ENCODE measurements around the gene ELP2.

The ELP2 gene

DNA sequence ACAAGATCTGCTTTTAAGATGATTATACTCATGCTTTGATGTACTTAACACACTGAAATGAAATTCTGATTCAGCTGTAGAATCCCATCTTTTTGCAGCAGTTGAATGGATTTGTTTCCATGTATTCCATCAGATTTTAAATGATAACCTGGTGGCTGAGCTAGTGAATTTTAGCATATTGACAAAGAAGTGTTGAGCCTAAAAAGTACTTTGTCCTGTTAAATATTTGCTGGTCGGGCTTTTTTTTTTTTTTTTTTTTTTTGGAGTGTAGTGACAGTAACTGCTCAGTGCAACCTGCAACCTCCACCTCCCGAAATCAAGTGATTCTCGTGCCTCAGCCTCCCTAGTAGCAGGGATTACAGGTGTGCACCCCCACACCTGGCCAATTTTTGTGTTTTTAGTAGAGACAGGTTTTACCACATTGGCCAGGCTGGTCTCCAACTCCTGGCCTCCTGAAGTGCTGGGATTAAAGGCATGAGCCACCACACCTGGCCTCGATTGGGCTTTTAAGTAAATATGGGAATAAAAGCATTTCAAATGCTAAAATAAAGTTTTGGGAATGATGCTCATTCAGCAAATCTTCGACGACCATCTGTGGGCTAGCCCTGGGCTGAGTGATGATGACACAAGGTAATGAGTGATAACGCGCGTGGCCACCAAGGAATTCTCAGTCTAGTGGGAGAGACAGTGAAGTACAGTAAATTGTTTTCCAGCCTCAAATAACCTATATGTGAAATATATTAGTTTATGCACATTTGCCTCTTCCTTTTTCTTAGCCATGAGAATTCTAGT is 2.2 kb downstream of the ELP2 start:
- TF ChIP-seq, protein P1, sequence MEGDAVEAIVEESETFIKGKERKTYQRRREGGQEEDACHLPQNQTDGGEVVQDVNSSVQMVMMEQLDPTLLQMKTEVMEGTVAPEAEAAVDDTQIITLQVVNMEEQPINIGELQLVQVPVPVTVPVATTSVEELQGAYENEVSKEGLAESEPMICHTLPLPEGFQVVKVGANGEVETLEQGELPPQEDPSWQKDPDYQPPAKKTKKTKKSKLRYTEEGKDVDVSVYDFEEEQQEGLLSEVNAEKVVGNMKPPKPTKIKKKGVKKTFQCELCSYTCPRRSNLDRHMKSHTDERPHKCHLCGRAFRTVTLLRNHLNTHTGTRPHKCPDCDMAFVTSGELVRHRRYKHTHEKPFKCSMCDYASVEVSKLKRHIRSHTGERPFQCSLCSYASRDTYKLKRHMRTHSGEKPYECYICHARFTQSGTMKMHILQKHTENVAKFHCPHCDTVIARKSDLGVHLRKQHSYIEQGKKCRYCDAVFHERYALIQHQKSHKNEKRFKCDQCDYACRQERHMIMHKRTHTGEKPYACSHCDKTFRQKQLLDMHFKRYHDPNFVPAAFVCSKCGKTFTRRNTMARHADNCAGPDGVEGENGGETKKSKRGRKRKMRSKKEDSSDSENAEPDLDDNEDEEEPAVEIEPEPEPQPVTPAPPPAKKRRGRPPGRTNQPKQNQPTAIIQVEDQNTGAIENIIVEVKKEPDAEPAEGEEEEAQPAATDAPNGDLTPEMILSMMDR (IDR thresholded peaks at IDR 0.05; ENCODE audit: extremely low read depth, missing control alignments) = no peak
- DNase-seq (ENCODE audit: low spot score) = no peak

DNA sequence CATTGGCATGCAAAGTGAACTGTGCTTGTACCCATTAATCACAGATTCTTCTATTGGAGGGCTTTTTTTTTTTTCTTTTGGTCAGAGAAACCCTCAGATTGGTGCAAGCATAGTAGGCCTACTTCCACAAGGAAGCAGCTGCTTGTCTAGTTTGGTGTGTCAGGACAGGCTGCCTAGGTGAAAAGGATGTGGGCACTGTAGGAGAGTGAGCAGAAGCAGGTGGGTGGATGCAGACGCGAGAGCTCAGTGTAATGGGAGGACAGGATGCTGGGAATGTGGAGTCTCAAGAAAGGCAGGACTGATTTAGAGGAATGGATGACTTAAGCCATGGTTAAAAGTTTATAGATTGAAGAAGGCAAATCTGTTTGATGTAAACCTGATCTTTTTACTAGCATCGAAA is 3.1 kb downstream of the ELP2 start:
- DNase-seq (ENCODE audit: low spot score) = no peak
- TF ChIP-seq, protein P1 (IDR thresholded peaks at IDR 0.05; ENCODE audit: extremely low read depth, missing control alignments) = no peak

DNA sequence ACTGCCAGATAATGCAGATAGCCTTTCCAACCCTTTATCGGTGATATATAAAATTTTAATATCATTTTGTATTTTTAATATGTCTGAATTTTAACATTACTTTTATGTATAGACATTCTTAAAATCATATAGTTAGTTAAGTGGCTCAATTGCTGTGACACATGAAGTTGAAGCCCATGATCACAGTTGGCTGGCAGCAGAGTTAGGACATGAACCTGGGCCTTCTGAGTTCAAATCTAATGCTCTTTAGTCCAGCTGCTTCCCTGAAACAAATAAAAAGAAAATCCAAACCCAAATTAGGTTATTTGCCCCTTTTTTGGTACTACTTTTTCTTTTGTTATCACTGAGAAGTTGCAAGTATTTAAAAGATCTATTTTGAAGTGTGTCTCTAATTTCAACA is 5.6 kb downstream of the ELP2 start:
- TF ChIP-seq, protein P1 (IDR thresholded peaks at IDR 0.05; ENCODE audit: extremely low read depth, missing control alignments) = no peak
- no peak for DNase-seq (ENCODE audit: low spot score)

DNA sequence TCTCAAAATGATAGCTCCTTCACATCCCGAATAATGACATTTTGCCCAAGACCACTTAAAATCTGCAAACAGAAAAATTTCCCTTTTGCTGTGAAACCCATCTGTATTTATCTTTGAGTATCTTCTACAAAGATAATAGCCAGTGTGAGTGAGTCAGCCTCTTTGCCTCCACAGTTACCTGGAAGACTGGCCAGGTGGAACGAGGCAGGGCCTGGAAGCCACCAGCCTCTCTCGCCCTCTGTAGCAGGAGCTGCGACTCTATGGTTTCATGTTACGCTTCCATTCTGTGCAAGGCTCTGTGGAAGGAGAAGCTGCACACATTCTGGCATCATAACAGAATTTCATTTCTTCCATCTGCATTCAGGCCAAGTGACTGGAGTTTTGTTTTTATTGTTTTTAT is 9.5 kb downstream of the ELP2 start:
- TF ChIP-seq, protein P1 (IDR thresholded peaks at IDR 0.05; ENCODE audit: extremely low read depth, missing control alignments) = no peak
- DNase-seq (ENCODE audit: low spot score) = no peak

DNA sequence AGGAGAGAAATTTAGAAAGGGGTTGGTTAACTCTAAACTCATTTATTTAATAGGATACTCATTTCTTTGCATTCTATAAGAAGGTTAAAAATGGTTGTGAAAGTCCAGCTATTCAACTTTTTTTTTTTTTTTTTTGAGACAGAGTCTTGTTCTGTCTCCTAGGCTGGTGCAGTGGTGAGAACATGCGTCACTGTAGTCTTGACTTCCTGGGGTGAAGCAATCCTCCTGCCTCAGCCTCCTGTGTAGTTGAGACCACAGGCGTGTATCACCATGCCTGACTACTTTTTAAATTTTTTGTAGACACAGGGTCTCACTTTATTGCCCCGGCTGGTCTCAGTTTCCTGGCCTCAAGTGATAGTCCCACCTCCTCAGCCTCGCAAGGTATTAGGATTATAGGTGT is 11.9 kb downstream of the ELP2 start:
- TF ChIP-seq, protein P1 (IDR thresholded peaks at IDR 0.05; ENCODE audit: extremely low read depth, missing control alignments) = no peak
- no peak for DNase-seq (ENCODE audit: low spot score)

DNA sequence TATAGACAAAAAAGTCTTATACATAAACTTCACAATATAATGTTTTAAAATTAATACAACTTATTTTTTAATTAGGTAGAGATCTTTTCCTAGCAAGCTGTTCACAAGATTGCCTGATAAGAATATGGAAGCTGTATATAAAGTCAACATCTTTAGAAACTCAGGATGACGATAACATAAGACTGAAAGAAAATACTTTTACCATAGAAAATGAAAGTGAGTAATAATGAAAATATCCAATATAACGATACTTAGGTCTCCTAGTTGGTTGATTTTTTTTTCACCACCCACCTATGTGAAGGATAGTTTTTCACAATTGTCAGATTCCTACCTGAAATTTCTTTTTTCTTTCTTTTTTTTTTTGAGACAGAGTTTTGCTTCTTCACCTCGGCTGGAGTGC is 13.1 kb downstream of the ELP2 start:
- no peak for DNase-seq (ENCODE audit: low spot score)
- TF ChIP-seq, protein P1 (IDR thresholded peaks at IDR 0.05; ENCODE audit: extremely low read depth, missing control alignments) = no peak

DNA sequence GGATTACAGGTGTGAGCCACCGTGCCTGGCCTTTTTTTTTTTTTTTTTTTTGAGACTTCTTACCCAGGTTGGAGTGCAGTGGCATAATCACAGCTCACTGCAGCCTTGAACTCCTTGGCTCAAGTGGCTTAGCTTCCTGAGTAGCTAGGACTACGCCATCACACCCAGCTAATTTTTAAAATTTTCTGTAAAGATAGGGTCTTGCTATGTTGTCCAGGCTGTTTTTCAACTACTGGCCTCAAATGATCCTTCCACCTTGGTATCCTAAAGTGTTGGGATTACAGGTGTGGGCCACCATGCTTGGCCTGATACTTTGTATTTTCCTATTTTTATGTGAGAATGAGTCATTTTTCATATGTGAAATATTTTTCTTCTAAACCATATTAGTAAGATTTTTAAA is 13.7 kb downstream of the ELP2 start:
- TF ChIP-seq, protein P1 (IDR thresholded peaks at IDR 0.05; ENCODE audit: extremely low read depth, missing control alignments) = no peak
- no peak for DNase-seq (ENCODE audit: low spot score)
